GM23338 (cell line): ENCODE measurements around the gene ZNF350. TPM values are rescaled to one million over a fixed set of nuclear protein-coding genes. Genes with fewer than 3 reads are reported as not detected.
"Not testable (repeated sequence)": the region's sequence is repeated elsewhere in the genome, so short reads cannot be mapped to it uniquely, and the experiment has no call there.

Experiments used
- ATAC-seq: fragments of 200-7000 bp; cut with Tn5 transposase; 3 replicates; pipeline ENCODE4 v1.9.1; 2020
- DNase-seq: peaks from one replicate; pipeline ENCODE4 v3.0.0-alpha.2; 2015; ENCODE audit warnings: low spot score
- H2AFZ ChIP-seq: fragments of 200-600 bp; sonication (generic); 2 replicates; pipeline ENCODE4 v1.8.0; 2016; ENCODE audit warnings: antibody characterized with exemption, mild to moderate bottlenecking, moderate library complexity
- H3F3A ChIP-seq: fragments of 200-600 bp; sonication (generic); replicated peaks from 2 replicates; pipeline ENCODE4 v1.8.0; 2017; ENCODE audit warnings: antibody characterized with exemption, mixed run types, low read depth
- H3K27ac ChIP-seq: fragments of 200-600 bp; sonication (generic); 2 replicates; pipeline ENCODE4 v1.6.1; 2016; ENCODE audit warnings: low read depth
- H3K27me3 ChIP-seq: fragments of 200-600 bp; sonication (generic); 2 replicates; pipeline ENCODE4 v1.8.0; 2016; ENCODE audit warnings: mild to moderate bottlenecking, mixed run types, moderate library complexity; ENCODE audit not compliant: insufficient read depth
- H3K36me3 ChIP-seq: fragments of 200-600 bp; sonication (generic); 2 replicates; pipeline ENCODE4 v1.8.0; 2016; ENCODE audit warnings: mild to moderate bottlenecking; ENCODE audit not compliant: insufficient read depth
- H3K4me1 ChIP-seq: fragments of 200-600 bp; sonication (generic); 2 replicates; pipeline ENCODE4 v1.8.0; 2016; ENCODE audit warnings: mild to moderate bottlenecking, moderate library complexity; ENCODE audit not compliant: insufficient read depth
- H3K4me2 ChIP-seq: fragments of 200-600 bp; sonication (generic); 2 replicates; pipeline ENCODE4 v1.7.1; 2017; ENCODE audit warnings: mixed run types
- H3K4me3 ChIP-seq: fragments of 200-600 bp; sonication (generic); 2 replicates; pipeline ENCODE4 v1.6.1; 2016; ENCODE audit warnings: mixed run types
- H3K79me2 ChIP-seq: fragments of 200-600 bp; sonication (generic); replicated peaks from 2 replicates; pipeline ENCODE4 v1.8.0; 2017; ENCODE audit warnings: mild to moderate bottlenecking; ENCODE audit not compliant: insufficient read depth
- H3K9me2 ChIP-seq: fragments of 200-600 bp; sonication (generic); 2 replicates; pipeline ENCODE4 v1.8.0; 2017; ENCODE audit not compliant: insufficient read depth
- H4K20me1 ChIP-seq: fragments of 200-600 bp; sonication (generic); replicated peaks from 2 replicates; pipeline ENCODE4 v1.8.0; 2017; ENCODE audit warnings: mild to moderate bottlenecking; ENCODE audit not compliant: insufficient read depth
- H3K27ac Mint-ChIP-seq: 2 replicates; pipeline ENCODE4 v1.8.0; 2020; ENCODE audit warnings: inconsistent platforms, mild to moderate bottlenecking, moderate library complexity, mixed read lengths
- H3K27me3 Mint-ChIP-seq: 3 replicates; pipeline ENCODE4 v1.8.0; 2022; ENCODE audit warnings: low read depth, mild to moderate bottlenecking, moderate library complexity, mixed read lengths, inconsistent platforms; ENCODE audit not compliant: insufficient read depth, poor library complexity
- H3K36me3 Mint-ChIP-seq: 3 replicates; pipeline ENCODE4 v1.8.0; 2021; ENCODE audit warnings: low read depth, mild to moderate bottlenecking, inconsistent platforms, moderate library complexity, mixed read lengths
- H3K4me1 Mint-ChIP-seq: 3 replicates; pipeline ENCODE4 v1.8.0; 2020; ENCODE audit warnings: mild to moderate bottlenecking, inconsistent platforms, mixed read lengths
- H3K4me3 Mint-ChIP-seq: 3 replicates; pipeline ENCODE4 v1.8.0; 2021; ENCODE audit warnings: moderate library complexity, mild to moderate bottlenecking, inconsistent platforms, mixed read lengths
- H3K9me3 Mint-ChIP-seq: 3 replicates; pipeline ENCODE4 v1.8.0; 2020; ENCODE audit warnings: moderate library complexity, mild to moderate bottlenecking, inconsistent platforms, mixed read lengths
- CREB1 ChIP-seq: fragments of 250-450 bp; sonication (Bioruptor Pico); IDR thresholded peaks from 2 replicates; pipeline ENCODE4 v1.5.0; 2020; ENCODE audit warnings: low read depth, mild to moderate bottlenecking, moderate library complexity
- polyA plus RNA-seq: library from polyadenylated mRNA; unstranded; fragments of >200 nt; fragmentation: Nextera tagmentation; extraction: Ambion mirVana; gene quantifications from 2 replicates; pipeline ENCODE4 v1.2.1, GENCODE V29; 2016
- total RNA-seq: library from RNA; depleted of rRNA; stranded (reverse); fragments of >200 nt; shearing (Covaris generic); gene quantifications from 2 replicates; pipeline ENCODE4 v1.2.3, GENCODE V29; 2014
- TF ChIP-seq, protein P1 (sequence below), 2 experiments: fragments of 200-600 bp in 1 of 2; sonication (generic) in 1 of 2; conservative IDR thresholded peaks; 2 replicates each; pipeline versions ENCODE4 v1.5.1 to v1.6.1; 2016 to 2017; ENCODE audit warnings: antibody characterized with exemption in 2 of 2, low read depth in 2 of 2, mild to moderate bottlenecking in 2 of 2, moderate library complexity in 1 of 2

ZNF350 gene
- total and polyA plus RNA-seq, 2 experiments from 2014 or later, result 5.8 to 7.6 TPM

DNA sequence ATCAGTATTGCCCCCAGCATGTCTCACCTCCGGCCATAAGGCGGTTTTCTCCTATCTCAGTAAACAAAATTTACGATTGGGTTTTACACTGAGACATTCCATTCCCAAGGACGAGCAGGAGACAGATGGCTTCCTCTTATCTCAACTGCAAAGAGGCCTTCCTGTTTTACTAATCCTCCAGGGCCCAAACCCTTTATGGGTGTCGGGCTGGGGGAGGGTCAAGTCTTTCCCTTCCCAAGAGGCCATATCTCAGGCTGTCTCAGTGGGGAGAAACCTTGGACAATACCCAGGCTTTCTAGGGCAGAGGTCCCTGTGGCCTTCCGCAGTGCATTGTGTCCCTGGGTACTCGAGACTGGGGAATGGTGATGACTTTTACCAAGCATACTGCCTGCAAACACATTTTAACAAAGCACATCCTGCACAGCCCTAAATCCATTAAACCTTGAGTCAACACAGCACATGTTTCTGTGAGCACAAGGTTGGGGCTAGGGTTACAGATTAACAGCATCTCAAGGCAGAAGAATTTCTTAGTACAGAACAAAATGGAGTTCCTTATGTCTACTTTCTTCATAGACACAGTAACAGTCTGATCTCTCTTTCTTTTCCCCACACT is 25.9 kb downstream of the ZNF350 start:
- not testable (repeated sequence) for H3K4me3 ChIP-seq, H3F3A ChIP-seq, H3K4me1 ChIP-seq, H3K9me2 ChIP-seq, H3K27ac ChIP-seq, H3K27ac Mint-ChIP-seq, H4K20me1 ChIP-seq, H3K4me1 Mint-ChIP-seq, H3K27me3 Mint-ChIP-seq, H3K79me2 ChIP-seq, H2AFZ ChIP-seq, H3K27me3 ChIP-seq, ATAC-seq, H3K4me3 Mint-ChIP-seq
- H3K4me2 ChIP-seq, result 0 out of 2 replicates have a peak overlapping the region, but pooled peaks have one; percentile 6
- DNase-seq, result peak; percentile 10
- H3K9me3 Mint-ChIP-seq, result peaks cover 18% of the 10 kb centered on the region
- H3K36me3 ChIP-seq, result peaks cover 12% of the 10 kb centered on the region
- H3K36me3 Mint-ChIP-seq, result peaks cover 41% of the 10 kb centered on the region

DNA sequence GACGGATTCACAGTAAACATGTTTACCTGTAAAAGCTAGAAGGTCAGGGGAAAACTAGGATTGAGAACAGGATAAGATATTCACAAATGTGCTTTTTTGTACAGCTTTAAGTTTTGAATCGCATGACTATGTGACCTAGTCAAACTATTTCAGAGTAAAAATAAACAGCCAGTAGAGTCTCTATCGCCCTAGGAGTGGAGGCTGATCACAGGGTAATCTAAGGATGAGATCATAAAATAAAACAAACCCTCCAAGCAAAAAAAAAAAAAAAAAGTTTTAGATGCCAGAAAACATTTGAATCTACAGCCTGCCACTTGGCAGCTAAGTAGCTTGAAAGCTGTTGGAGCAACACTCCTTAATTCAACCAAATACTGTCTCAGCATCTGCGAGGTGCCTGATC is 26.8 kb downstream of the ZNF350 start:
- Histone ChIP-seq H3K4me1 (0 out of 2 replicates have a peak, but pooled peaks cover 4% of the 10 kb centered on the region), H3K27ac (0 out of 2 replicates have a peak overlapping the region, but pooled peaks have one; percentile 6), H3K79me2 (no peaks in the 10 kb centered on the region), H4K20me1 (no peaks in the 10 kb centered on the region), H3K9me2 (0 out of 2 replicates have a peak, but pooled peaks cover 4% of the 10 kb centered on the region), H2AFZ (no peak overlapping the region), H3K4me3 (no peak overlapping the region), H3K36me3 (peaks cover 3% of the 10 kb centered on the region; the same call in 1 of the 2 replicates), H3K4me2 (no peak overlapping the region), H3F3A (no peaks in the 10 kb centered on the region), H3K27me3 (no peaks in the 10 kb centered on the region)
- DNase-seq (no peak), ATAC-seq (no peak)
- H3K4me3 Mint-ChIP-seq, result no peak overlapping the region
- peaks cover 32% of the 10 kb centered on the region for H3K36me3 Mint-ChIP-seq
- H3K4me1 Mint-ChIP-seq, result peaks cover 7% of the 10 kb centered on the region; the same call in 2 of the 3 replicates
- H3K9me3 Mint-ChIP-seq, result peaks cover 12% of the 10 kb centered on the region
- TF ChIP-seq, protein P1, sequence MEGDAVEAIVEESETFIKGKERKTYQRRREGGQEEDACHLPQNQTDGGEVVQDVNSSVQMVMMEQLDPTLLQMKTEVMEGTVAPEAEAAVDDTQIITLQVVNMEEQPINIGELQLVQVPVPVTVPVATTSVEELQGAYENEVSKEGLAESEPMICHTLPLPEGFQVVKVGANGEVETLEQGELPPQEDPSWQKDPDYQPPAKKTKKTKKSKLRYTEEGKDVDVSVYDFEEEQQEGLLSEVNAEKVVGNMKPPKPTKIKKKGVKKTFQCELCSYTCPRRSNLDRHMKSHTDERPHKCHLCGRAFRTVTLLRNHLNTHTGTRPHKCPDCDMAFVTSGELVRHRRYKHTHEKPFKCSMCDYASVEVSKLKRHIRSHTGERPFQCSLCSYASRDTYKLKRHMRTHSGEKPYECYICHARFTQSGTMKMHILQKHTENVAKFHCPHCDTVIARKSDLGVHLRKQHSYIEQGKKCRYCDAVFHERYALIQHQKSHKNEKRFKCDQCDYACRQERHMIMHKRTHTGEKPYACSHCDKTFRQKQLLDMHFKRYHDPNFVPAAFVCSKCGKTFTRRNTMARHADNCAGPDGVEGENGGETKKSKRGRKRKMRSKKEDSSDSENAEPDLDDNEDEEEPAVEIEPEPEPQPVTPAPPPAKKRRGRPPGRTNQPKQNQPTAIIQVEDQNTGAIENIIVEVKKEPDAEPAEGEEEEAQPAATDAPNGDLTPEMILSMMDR (conservative IDR thresholded peaks at IDR 0.05; ENCODE audit: low read depth in 2 of 2), result no peak
- TF ChIP-seq CREB1 (CRISPR knock-in tag), result no peak
- H3K27me3 Mint-ChIP-seq, result no peaks in the 10 kb centered on the region
- H3K27ac Mint-ChIP-seq, result no peak overlapping the region

DNA sequence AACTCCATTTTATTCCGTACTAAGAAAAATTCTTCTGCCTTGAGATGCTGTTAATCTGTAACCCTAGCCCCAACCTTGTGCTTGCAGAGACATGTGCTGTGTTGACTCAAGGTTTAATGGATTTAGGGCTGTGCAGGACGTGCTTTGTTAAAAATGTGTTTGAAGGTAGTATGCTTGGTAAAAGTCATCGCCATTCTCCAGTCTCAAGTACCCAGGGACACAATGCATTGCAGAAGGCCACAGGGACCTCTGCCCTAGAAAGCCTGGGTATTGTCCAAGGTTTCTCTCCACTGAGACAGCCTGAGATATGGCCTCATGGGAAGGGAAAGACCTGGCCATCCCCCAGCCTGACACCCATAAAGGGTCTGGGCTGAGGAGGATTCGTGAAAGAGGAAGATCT is 28.8 kb downstream of the ZNF350 start:
- H3K4me2 ChIP-seq, H4K20me1 ChIP-seq, H3K4me1 Mint-ChIP-seq, ATAC-seq, H3K4me3 ChIP-seq, H3K27me3 Mint-ChIP-seq, H3K9me2 ChIP-seq, H3K4me1 ChIP-seq, DNase-seq, H3K27ac Mint-ChIP-seq, H3K36me3 ChIP-seq, H3K79me2 ChIP-seq, H3K4me3 Mint-ChIP-seq, H3K27ac ChIP-seq, H2AFZ ChIP-seq, H3K27me3 ChIP-seq, H3F3A ChIP-seq: not testable (repeated sequence)
- H3K9me3 Mint-ChIP-seq, result peaks cover 21% of the 10 kb centered on the region
- H3K36me3 Mint-ChIP-seq, result peaks cover 26% of the 10 kb centered on the region
